GM12891 (cell line): ENCODE measurements around the gene VEGFB.

ENCODE experiments used
- DNase-seq: peaks from one replicate; pipeline ENCODE4 v3.0.0; 2011; ENCODE audit warnings: low spot score; ENCODE audit not compliant: insufficient read length
- FAIRE-seq: peaks from 2 replicates; lab custom pipeline; 2011; peaks lifted over from hg19 to GRCh38; lab: Jason Lieb, UNC
- PAX5 ChIP-seq: IDR thresholded peaks from 2 replicates; pipeline ENCODE4 v1.6.1; 2011; ENCODE audit warnings: low read length, moderate library complexity, mild to moderate bottlenecking; ENCODE audit not compliant: insufficient read depth, severe bottlenecking
- POLR2A ChIP-seq: IDR thresholded peaks from 2 replicates; pipeline ENCODE4 v1.6.1; 2011; ENCODE audit warnings: low read depth, low read length, control low read depth
- POLR2AphosphoS5 ChIP-seq: IDR thresholded peaks from 2 replicates; pipeline ENCODE4 v1.6.1; 2011; ENCODE audit warnings: low read depth, low read length, control low read depth
- POU2F2 ChIP-seq: IDR thresholded peaks from 2 replicates; pipeline ENCODE4 v1.6.1; 2011; ENCODE audit warnings: low read depth, mild to moderate bottlenecking, control low read depth, low read length, moderate library complexity
- SPI1 ChIP-seq: IDR thresholded peaks from 2 replicates; pipeline ENCODE4 v1.6.1; 2011; ENCODE audit warnings: low read depth, low read length, control low read depth
- TAF1 ChIP-seq: IDR thresholded peaks from 2 replicates; pipeline ENCODE4 v1.6.1; 2011; ENCODE audit warnings: low read depth, low read length, control low read depth

Gene VEGFB

DNA sequence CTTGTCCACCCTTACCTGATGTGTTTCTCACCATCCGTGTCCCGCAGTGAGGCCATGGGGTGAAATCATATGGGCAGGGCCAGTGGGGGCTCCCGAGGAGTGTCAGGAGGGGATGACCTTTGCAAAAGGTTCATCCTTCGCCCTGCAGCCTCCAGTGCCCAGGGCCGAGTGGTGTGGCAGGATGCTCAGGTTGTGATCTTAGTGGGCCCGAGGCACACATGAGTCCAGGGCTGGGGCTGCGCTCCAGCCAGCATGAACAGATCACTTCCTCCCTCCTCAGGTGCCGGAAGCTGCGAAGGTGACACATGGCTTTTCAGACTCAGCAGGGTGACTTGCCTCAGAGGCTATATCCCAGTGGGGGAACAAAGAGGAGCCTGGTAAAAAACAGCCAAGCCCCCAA lies 3.7 kb downstream of the VEGFB start:
- DNase-seq (no peak), FAIRE-seq (peak; percentile 74)
- TF ChIP-seq POLR2A (peak; percentile 54; the same call in 1 of the 2 replicates), SPI1 (peak; percentile 84), POU2F2 (no peak)

DNA sequence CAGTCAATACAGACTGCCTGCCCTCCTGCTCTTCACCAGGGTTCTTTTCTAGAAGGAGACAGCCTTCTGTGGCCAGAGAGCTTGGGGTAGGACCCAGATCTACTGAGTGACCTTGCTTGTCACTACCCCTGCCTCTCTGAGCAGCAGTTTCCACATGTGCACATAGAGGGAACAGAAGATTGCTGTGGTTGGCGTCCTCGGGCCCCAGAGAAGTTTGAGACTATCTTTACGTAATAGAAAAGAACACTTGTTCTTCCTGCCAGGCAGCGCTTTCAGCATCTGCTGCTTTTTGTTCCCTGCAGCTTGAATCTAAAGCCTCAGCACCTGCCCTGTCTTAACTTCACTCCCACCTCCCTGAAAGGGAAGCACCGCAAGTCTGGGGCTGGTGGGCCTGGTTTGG lies 4.6 kb downstream of the VEGFB start:
- FAIRE-seq (no peak), DNase-seq (no peak)
- TF ChIP-seq SPI1 (no peak), POU2F2 (no peak), TAF1 (no peak), POLR2AphosphoS5 (no peak), PAX5 (no peak)

DNA sequence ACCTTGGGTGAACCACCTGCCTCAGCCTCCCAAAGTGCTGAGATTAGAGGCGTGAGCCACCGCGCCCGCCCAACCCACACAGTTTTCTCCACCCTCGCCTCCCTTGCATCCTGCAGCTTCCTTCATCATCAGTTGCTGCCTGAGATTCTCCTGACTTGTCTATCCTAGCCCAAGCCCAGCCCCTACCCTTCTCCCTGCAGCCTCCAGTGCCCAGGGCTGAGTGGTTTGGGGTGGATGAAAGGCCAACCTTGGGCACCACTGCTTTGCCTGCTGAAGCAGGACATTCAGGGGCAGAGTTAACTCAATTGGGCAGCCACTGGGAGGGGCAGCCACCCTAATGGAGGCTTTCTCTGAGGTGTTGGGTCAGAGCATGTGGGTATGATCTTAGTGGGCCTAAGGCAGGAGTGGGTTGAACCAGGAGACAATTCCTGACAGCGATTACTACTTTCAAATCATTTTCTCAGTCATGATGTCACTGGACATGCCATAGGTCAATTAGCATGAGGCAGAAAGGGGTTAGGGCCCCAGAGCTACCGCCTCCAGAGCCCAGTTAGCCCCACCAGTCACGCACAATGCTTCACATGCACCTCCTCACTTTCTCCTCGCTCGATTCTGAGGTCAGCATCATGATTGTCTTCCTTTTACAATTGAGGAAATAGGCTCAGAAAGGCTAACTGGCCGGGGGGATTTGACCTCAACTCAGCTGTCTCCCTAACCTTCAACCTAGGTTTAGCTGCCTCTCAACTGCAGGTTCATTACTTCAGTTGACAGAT lies 5.5 kb downstream of the VEGFB start:
- DNase-seq (no peak), FAIRE-seq (no peak)
- TF ChIP-seq POLR2AphosphoS5 (no peak; the same call in 1 of the 2 replicates), POLR2A (peak; percentile 56), TAF1 (peak; percentile 61; the same call in 1 of the 2 replicates), SPI1 (peak; percentile 90), PAX5 (peak; percentile 27), POU2F2 (peak; percentile 94)

DNA sequence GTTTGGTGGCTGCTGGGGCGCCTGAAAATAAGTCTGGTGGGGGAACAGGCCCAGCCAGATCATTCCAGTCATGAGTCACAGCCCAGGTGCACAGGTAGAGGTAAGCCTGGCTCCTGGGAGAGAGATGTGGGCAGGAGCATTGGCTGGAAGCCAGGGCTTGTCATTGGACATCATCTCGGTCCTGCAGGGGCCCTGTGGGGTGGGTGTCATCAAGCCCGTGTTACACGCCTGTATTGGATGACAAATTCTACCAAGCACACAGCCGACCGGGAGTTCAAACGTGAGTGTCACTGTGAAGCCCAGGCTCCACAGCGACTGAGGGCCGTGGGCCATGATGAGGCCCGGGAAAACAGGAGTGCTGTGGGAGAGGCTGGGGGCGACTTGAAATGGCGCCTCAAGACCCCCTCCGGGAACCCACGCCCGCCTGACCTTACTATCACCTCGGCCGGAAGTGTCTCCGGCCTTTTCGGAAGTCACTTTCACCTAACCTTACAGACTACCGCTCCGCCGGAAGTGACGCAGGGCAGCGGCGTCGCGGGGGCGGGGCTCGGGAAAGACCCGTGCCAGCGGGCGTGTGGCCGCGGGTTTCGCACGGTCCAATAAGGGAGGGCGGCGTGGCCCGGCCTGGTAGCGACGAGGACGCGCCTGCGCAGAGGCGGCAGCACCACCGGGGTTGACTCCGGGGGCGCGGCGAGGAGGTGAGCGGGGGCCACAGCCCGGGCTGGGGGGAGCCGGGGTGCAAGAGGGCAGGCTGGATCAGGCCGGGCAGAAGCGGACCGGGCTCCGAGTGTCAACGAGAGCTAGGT lies 6.3 kb downstream of the VEGFB start, which contains the start of gene FKBP2:
TSS of gene FKBP2 (plus strand) at position 661 of the 806 bp plus-strand sequence. CDS start 1,293 bp downstream, outside the sequence.
- peak; percentile 89 for DNase-seq
- peak; percentile 97 for FAIRE-seq
- peak; percentile 84 for TF ChIP-seq POLR2AphosphoS5
- peak; percentile 69 for TF ChIP-seq POLR2A
- peak; percentile 91 for TF ChIP-seq TAF1
- no peak for TF ChIP-seq PAX5

DNA sequence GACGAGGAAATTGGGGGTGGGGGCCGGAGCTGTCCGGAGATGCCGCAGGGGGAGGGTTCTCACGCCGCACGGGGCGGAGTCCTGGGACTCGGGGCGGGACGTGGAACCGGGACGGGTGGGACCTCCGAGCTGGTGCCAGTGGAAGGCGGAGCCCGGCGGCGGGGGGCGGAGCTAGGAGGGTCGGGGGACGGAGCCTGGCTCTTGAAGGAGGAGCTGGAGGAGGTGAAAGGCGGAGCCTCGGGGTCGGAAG lies 6.8 kb downstream of the VEGFB start:
- FAIRE-seq (no peak), DNase-seq (no peak)
- no peak for TF ChIP-seq SPI1
- no peak for TF ChIP-seq PAX5
- no peak for TF ChIP-seq POU2F2
- TF ChIP-seq POLR2AphosphoS5, result no peak
- TF ChIP-seq POLR2A, result no peak
- TF ChIP-seq TAF1, result no peak

DNA sequence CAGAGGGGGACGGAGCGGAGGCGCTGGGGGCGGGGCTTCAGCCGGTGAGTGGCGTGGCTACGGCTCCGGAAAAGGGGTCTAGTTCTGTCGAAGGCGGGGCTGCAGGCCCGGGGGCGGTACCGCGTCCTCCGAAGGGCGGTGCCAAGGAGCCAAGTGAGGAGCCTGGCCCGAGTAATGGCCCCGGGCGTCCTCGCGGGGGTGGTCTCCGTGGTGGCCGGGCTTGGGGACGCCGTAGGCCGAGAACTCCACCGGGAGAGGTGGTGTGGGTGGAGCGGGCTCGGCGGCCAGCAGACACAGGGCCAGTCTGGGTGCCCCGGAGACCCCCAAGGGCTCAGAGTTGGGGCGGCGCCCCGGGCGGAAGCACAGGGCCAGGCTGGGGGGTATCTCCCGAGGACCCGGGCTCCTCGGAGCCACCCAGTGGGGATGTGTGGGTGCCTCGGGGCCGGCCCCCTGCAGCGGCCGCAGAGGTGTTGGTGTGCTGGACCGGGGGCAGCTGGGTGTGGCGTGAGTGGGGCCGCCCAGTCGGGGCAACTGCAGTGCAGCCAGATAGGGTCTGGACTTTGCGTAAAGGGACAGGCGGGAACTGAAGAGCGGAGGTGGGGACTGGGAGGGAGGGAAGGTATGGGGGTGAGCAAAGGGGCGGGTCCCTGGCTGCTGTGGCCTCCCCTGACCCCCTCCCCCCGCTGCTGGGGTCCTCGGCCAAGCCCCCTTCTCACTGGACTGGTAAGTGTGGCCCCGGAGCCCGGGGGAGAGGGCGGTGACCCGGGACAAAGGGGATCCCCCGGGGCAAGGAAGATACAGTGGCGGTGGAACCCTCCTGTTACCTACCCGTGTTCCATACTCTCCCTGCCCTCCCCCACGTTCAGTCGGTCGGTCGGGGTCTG lies 7.3 kb downstream of the VEGFB start:
- TF ChIP-seq POU2F2 (no peak), TAF1 (0 out of 2 replicates have a peak, but pooled peaks have one; percentile 6), PAX5 (no peak), POLR2A (peak; percentile 51), POLR2AphosphoS5 (peak; percentile 63)
- FAIRE-seq (peak; percentile 66), DNase-seq (peak; percentile 88)

DNA sequence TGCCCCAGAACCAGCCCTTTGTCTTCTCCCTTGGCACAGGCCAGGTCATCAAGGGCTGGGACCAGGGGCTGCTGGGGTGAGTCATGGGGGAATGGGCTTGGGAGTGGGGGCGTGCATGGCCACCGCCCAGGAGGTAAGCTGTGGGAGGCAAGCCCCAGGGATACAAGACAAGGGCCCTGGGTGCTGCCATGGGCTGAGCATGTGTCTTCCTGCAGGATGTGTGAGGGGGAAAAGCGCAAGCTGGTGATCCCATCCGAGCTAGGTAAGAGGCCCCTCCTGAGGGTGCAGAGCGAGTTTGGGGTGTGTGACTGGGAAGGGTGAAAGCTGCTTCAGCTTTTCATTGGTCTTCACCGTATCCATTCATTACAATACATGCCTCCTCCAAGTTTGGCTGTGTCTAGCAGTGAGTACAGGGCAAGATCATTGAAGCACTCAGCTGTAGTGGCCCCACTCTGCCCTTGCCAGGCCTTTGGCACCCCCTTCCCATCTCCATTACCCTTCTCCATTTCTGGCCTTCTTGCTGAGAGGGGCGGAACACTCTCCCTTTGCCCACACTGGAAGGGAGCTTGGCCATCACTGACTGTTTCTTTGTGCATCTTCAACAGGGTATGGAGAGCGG lies 9.0 kb downstream of the VEGFB start:
- TF ChIP-seq POLR2A, result 0 out of 2 replicates have a peak, but pooled peaks have one; percentile 54
- TF ChIP-seq POLR2AphosphoS5, result peak; percentile 38; the same call in 1 of the 2 replicates
- TF ChIP-seq TAF1, result no peak
- TF ChIP-seq SPI1, result no peak
- TF ChIP-seq PAX5, result no peak
- TF ChIP-seq POU2F2, result no peak
- FAIRE-seq (no peak), DNase-seq (no peak)

DNA sequence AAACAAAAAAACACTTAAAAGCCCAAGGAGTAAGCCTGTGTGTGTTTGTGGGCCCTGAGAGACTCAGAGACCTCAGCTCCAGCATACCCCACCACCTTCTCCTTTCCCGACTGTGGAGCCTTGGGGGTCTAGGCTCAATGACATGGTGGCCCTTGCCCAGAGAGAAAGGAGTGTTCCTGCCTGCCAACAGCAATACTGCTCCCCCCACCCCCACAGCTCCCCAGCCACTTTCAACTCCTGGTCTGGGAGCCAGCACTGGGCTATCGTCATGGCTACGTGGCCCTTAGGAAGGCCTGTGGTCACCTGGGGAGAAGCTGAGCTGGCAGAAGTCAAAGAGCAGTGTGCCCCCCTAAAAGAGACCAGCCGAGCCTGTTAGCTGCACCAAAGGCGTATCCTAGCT lies 9.7 kb downstream of the VEGFB start:
- DNase-seq, result no peak
- no peak for FAIRE-seq
- TF ChIP-seq TAF1, result no peak
- TF ChIP-seq POLR2AphosphoS5, result no peak; the same call in 1 of the 2 replicates
- TF ChIP-seq POLR2A, result no peak; the same call in 1 of the 2 replicates
- no peak for TF ChIP-seq POU2F2
- no peak for TF ChIP-seq PAX5
- TF ChIP-seq SPI1, result no peak
